H1 (cell line): ENCODE results near the gene HAVCR1. TPM values are rescaled to one million over a fixed set of nuclear protein-coding genes. Genes with fewer than 3 reads are reported as not detected.

Experiments
- POLR2AphosphoS5 ChIP-seq: IDR thresholded peaks from 2 replicates; pipeline ENCODE4 v1.6.1; 2011; ENCODE audit warnings: low read depth, low read length
- RBBP5 ChIP-seq: IDR thresholded peaks from 2 replicates; pipeline ENCODE4 v1.7.1; 2012; ENCODE audit warnings: low read depth, mild to moderate bottlenecking, inconsistent platforms, low read length, moderate library complexity, borderline replicate concordance
- YY1 ChIP-seq: IDR thresholded peaks from 2 replicates; pipeline ENCODE4 v1.6.1; 2011; ENCODE audit warnings: low read depth, mild to moderate bottlenecking, low read length
- polyA plus RNA-seq, 7 experiments: library from polyadenylated mRNA; depleted of rRNA in 3 of 7; stranded (reverse) in 5 of 7; unstranded in 2 of 7; fragments of >200 nt in 5 of 7; fragments of 200-250 nt in 2 of 7; gene quantifications; 1 replicate in 5 of 7; 2 replicates in 1 of 7; 4 replicates in 1 of 7; pipeline versions ENCODE4 v1.2.1 to v1.2.3, GENCODE V29; 2011 to 2013; ENCODE audit warnings: missing spikeins in 2 of 7, mixed read lengths in 2 of 7
- total RNA-seq: library from RNA; stranded (reverse); fragmentation: NEBNext Ultra II Directional; extraction: Animal tissue kit (Norgen Biotek cat#: 25700); gene quantifications from 2 replicates; pipeline ENCODE4 v1.2.1, GENCODE V29; 2021

HAVCR1 gene
- total and polyA plus RNA-seq, 2 of the 8 experiments (the other 6 are each of a cell fraction or from before 2014, with no cell fraction given) = not detected

DNA sequence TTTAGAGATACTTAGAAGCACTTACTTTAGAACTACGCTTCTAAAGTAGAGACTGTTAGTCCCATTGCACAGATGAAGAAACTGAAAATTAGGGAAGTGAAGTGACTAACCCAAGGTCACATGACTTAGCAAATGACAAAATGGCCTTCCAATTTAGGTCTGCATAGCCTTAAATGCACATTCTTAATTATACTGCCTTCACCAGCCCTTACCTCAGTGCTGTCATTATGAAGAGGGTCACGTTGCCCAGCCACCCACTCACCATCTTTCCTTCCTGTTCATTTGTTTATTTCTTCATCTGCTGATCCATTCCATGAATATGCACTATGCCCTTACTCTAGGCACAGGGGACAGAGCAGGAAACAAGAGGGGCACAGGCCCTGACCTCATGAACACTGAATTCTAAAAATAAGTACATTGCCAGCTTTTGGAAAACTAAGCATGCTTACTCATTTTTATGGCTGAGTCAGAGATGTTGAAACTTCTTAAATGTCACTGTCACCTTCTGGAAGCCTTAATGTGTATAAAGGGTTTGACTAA lies 41.3 kb upstream of the HAVCR1 start (continued):
- TF ChIP-seq POLR2AphosphoS5 (no peak), RBBP5 (no peak), YY1 (no peak)
